LNCaP clone FGC (cell line): Measurements from ENCODE around the gene EVC2.

ENCODE experiments used
- DNase-seq: peaks from one replicate; pipeline ENCODE4 v3.0.0-alpha.2; 2011; ENCODE audit warnings: low read depth
- H3K4me3 ChIP-seq: 2 replicates; pipeline ENCODE4 v1.5.1; 2011; ENCODE audit warnings: mild to moderate bottlenecking, low read depth, low read length, control low read depth
- CTCF ChIP-seq: IDR thresholded peaks from 2 replicates; pipeline ENCODE4 v1.5.1; 2012; ENCODE audit warnings: mild to moderate bottlenecking; ENCODE audit not compliant: control insufficient read depth, insufficient read depth; ENCODE audit errors: extremely low read depth

Gene EVC2

DNA sequence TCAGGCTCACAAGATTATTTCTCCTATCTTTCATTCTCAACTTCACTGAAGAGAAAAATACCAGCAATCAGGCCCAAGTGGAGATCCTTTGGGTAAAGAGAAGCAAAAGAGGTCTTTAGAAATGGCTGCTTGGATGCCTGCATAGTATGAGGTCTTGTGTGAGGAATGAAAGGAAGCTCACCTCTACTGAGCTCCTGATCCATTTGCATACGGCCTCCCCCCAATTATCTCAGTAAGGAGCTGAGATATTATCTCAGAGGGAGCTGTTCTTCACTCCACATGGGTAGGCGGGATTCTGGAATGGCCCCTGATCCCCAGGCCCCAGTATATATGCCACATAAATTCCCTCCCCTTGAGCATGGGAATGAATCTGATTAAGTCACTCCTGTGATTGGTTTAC lies 75.8 kb downstream of the EVC2 start:
- H3K4me3 ChIP-seq: no peak overlapping the region
- DNase-seq: no peak
- TF ChIP-seq CTCF: no peak

DNA sequence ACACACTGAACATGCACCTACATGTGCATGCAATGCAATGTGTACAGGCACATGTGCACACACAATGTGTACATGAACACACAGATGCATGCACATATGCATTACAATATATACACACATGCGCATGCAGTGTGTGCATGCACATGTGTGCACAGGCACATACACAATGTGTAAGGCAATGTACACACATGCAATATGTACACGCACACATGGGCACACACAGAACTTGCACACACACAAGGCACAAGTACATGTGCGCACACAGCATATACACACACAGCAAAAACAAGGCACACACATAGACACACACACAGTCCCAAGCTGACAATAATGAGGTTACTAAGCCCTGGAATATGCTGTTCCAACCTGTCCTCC lies 76.3 kb downstream of the EVC2 start:
- no peak for TF ChIP-seq CTCF
- DNase-seq: no peak
- H3K4me3 ChIP-seq: no peak overlapping the region

DNA sequence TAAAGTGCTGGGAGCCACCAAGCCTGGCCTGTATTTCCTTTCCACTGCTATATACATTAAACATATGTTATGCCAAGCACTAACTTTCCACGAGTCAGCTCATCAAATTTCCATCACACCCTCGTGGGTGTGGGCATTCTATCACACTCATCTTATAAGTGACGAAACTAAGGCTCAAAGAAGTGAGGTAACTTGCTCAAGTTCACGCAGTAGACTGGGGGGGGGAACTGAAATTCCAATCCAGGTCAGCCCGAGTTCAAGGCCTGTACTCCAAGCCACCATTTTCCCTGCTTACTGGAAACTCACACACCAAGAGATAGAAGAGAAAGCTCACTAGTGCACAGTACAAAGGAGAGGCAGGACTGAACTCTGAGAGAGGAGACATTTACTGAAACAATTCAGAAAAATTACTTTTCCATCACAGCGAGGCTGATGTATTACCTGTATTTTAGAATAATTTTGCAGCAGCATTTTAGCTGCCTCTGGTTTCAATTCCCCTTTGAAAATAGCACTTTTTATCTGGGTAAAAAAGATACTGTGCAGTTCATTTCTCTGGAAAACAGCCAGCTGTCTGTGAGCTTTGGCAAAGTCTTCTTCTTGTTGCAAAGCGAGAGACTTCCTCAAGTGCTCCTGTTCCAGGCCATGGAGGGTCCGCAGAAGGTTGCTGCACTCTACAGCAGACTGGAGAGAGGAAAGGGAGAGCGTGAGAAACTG lies 76.8 kb downstream of the EVC2 start:
- TF ChIP-seq CTCF: no peak
- DNase-seq: no peak
- no peak overlapping the region for H3K4me3 ChIP-seq

GRCh38 chr4:5630762-5631161 lies 77.6 kb downstream of the EVC2 start:
- no peak for DNase-seq
- no peak overlapping the region for H3K4me3 ChIP-seq
- no peak for TF ChIP-seq CTCF

DNA sequence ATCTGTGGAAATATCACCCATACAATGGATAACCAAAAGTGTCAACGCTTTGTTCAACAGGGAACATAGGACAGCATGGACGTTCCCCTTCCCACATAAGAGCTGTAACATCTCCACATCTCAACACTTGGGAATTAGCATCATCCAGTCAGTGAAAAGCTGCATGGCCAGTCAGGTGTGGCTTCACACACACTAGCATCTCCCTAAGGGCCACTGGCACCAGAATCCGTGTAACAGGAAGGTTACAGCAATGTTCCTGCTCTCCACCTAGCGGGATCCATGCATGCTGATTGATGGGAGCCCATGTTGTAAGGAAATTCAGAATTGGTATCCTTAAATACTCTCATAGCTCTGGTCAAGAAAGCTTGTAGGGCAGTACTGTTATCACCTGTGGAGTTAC lies 78.8 kb downstream of the EVC2 start:
- DNase-seq: no peak
- no peak overlapping the region for H3K4me3 ChIP-seq
- no peak for TF ChIP-seq CTCF

DNA sequence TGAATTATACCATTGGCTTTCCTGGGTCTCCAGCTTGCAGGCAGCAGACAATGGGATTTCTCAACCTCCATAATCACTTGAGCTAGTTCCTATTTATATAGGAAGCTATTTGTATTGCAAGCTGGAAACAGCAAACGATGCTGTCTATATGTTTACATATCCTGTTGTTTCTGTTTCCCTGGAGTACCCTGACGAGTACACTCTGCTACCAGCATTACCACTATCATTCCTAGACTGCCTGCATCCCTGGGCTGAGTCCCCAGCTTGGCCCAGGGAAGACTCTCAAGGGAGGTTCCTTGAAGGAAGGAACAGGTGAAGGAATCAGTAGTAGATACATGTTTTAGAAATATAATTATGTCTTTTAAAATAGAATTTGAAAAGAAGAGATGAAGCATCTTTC lies 81.4 kb downstream of the EVC2 start:
- TF ChIP-seq CTCF: no peak
- no peak for DNase-seq
- H3K4me3 ChIP-seq: no peak overlapping the region

DNA sequence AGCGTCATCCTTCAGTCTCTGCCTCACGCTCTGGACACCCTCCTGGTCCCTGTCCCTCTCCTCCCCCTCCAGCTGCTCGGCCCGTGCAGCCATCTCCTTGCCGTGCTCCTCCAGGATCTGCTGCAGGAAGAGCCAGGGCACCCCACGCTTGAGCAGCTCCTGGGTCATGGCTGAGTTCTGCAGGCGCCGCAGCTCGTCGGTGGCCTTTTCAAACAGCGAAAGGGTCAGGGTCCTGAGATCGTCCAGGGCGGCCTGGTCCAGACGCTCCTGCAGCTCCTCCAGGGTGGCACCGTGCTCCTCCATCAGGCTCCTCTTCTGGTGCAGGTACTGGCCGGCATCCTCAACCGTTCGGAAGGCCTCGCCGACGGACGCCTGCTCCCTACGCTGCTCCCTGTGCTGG lies 85.8 kb downstream of the EVC2 start:
- TF ChIP-seq CTCF: no peak
- no peak for DNase-seq
- no peak overlapping the region for H3K4me3 ChIP-seq
